ENCODE measurements around the gene HDAC7. TPM values are rescaled to one million over a fixed set of nuclear protein-coding genes. Genes with fewer than 3 reads are reported as not detected.
A peak's percentile ranks its signal among the peaks of the same experiment; 100 is the strongest.

HDAC7 gene
- total and polyA plus RNA-seq, 12 donors = 9.1 to 184 (median 147) TPM

DNA sequence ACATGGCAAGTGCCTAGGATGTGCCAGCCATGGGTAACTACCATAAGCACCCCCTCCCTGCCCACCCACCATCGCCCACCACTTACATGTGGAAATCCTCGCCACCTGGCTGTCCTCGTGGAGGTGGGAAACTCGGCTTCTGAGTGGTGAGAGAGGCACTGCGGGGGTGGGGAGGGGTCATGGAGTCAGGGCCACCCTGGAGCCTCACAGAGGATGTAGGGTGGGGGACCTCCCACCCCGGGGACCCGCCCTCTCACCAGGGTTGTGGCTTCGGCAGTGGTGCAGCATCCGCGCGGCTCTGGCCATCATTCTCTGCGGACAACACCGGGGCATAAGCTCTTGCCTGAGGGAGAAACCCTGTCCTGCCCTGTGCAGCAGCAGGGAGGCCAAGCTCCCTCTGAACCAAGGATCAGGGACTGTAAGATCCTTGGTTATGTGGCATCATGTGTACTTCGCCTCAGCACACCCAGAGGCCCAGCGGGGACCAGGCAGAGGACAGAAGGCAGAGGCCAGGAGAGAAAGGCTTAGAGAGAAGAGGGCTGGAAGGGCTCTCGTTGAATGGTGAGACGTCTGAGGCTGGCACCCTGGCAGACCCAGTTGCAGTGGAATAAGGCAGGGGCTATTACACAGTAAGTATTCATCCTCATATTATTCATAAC, 81.6 kb downstream of the HDAC7 start:
- peaks cover 24 to 52% of the 10 kb centered on the region in 2 donors for H3K4me1 ChIP-seq (replicated peaks in 1 of 2)
- no peaks in the 10 kb centered on the region for H3K36me3 ChIP-seq (replicated peaks in 1 of 2)
- intact Hi-C loops (cut with DNase I) = no loop called here
- no peak overlapping the region for H3K4me3 ChIP-seq
- DNase-seq = no peak
- H3K27ac ChIP-seq = peak overlapping the region in 4 of 5 donors; percentile 26 to 90 (median 80)
- no peak for TF ChIP-seq POLR2A (IDR thresholded peaks at IDR 0.05)
- TF ChIP-seq, protein P1, sequence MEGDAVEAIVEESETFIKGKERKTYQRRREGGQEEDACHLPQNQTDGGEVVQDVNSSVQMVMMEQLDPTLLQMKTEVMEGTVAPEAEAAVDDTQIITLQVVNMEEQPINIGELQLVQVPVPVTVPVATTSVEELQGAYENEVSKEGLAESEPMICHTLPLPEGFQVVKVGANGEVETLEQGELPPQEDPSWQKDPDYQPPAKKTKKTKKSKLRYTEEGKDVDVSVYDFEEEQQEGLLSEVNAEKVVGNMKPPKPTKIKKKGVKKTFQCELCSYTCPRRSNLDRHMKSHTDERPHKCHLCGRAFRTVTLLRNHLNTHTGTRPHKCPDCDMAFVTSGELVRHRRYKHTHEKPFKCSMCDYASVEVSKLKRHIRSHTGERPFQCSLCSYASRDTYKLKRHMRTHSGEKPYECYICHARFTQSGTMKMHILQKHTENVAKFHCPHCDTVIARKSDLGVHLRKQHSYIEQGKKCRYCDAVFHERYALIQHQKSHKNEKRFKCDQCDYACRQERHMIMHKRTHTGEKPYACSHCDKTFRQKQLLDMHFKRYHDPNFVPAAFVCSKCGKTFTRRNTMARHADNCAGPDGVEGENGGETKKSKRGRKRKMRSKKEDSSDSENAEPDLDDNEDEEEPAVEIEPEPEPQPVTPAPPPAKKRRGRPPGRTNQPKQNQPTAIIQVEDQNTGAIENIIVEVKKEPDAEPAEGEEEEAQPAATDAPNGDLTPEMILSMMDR (IDR thresholded peaks at IDR 0.05) = no peak
- 68 to 90% (median 87%) methylated on average over 8 to 17 of the region's 17 CpGs for WGBS, 4 donors
- H3K9me3 ChIP-seq (replicated peaks in 1 of 3) = no peaks in the 10 kb centered on the region
- no peaks in the 10 kb centered on the region for H3K27me3 ChIP-seq

- peaks cover 24 to 52% of the 10 kb centered on the region in 2 donors for H3K4me1 ChIP-seq (replicated peaks in 1 of 2)
- intact Hi-C loops (cut with DNase I) = no loop called here
- H3K36me3 ChIP-seq (replicated peaks in 1 of 2) = no peaks in the 10 kb centered on the region
- peak overlapping the region; percentile 23 to 90 (median 72) for H3K27ac ChIP-seq
- H3K27me3 ChIP-seq = no peaks in the 10 kb centered on the region
- H3K4me3 ChIP-seq = peak overlapping the region in 1 of 4 donors; percentile 15
- H3K9me3 ChIP-seq (replicated peaks in 1 of 3) = no peaks in the 10 kb centered on the region
- TF ChIP-seq, protein P1 (IDR thresholded peaks at IDR 0.05) = no peak
- peak in 1 of 2 donors; percentile 73 for TF ChIP-seq POLR2A (IDR thresholded peaks at IDR 0.05)
- WGBS, 4 donors = 21 to 31% (median 23%) methylated on average over 12 to 19 of the region's 19 CpGs
- DNase-seq = peak; percentile 90 to 97 (median 96)
Measured at GRCh38 chr12:47736877-47737676, 82.6 kb downstream of the HDAC7 start.

DNA sequence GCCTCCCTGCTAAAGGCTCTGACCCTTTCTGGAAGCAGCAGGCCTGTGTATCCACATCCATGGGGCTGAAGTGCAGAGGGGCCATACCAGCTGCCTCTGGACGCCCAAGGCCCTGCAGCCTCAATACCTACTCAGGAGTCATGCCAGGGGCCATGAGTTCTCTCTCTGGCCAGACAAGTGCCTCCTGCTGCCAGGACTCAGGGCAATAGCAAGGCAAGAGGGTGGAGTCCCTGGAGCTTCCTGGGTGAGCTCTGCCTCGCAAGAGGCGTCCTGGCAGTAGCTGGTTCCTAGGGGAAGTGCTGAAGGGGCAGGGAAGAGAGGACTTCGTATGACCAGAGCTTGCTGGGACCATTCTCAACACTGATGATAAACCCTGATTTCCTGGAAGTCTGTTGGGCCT, 83.5 kb downstream of the HDAC7 start:
- no peak for TF ChIP-seq POLR2A (IDR thresholded peaks at IDR 0.05)
- TF ChIP-seq, protein P1 (IDR thresholded peaks at IDR 0.05) = no peak
- peak in 2 of 7 donors; percentile 43 to 69 for DNase-seq
- Histone ChIP-seq H3K27ac (peak overlapping the region in 4 of 5 donors; percentile 63 to 90 (median 80)), H3K9me3 (replicated peaks in 1 of 3) (no peaks in the 10 kb centered on the region), H3K36me3 (replicated peaks in 1 of 2) (no peaks in the 10 kb centered on the region), H3K4me1 (replicated peaks in 1 of 2) (peaks cover 24 to 43% of the 10 kb centered on the region in 2 donors), H3K27me3 (no peaks in the 10 kb centered on the region), H3K4me3 (no peak overlapping the region)
- intact Hi-C loops (cut with DNase I) = no loop called here
- WGBS, 4 donors = 29 to 68% (median 56%) methylated on average over 3 to 4 of the region's 4 CpGs

- Histone ChIP-seq H3K9me3 (replicated peaks in 1 of 3) (no peaks in the 10 kb centered on the region), H3K4me1 (replicated peaks in 1 of 2) (peaks cover 24 to 39% of the 10 kb centered on the region in 2 donors), H3K27ac (peak overlapping the region in 3 of 5 donors; percentile 63 to 90 (median 88)), H3K27me3 (no peaks in the 10 kb centered on the region), H3K4me3 (no peak overlapping the region), H3K36me3 (replicated peaks in 1 of 2) (no peaks in the 10 kb centered on the region)
- intact Hi-C loops (cut with DNase I) = no loop called here
- TF ChIP-seq, protein P1 (IDR thresholded peaks at IDR 0.05) = no peak
- no peak for TF ChIP-seq POLR2A (IDR thresholded peaks at IDR 0.05)
- WGBS, 4 donors = 89 to 98% (median 92%) methylated on average over 8 to 11 of the region's 11 CpGs
- DNase-seq = no peak
Measured at GRCh38 chr12:47735649-47736048, 84.1 kb downstream of the HDAC7 start.

Data from adrenal gland (tissue), 12 donors.